Colon (tissue), 2 donors: ENCODE data around the gene RUSC1.
"Not testable (repeated sequence)": the region's sequence is repeated elsewhere in the genome, so short reads cannot be mapped to it uniquely, and the experiment has no call there.

ENCODE experiments used
- FAIRE-seq: peaks from 2 replicates; lab custom pipeline; 2012; peaks lifted over from hg19 to GRCh38; lab: Jason Lieb, UNC
- donor health status: control.
- donor health status: control.

RUSC1 gene

GRCh38 chr1:155324037-155324716, 3.5 kb downstream of the RUSC1 start:
- peak; percentile 45 for FAIRE-seq

GRCh38 chr1:155324717-155325602, 4.3 kb downstream of the RUSC1 start:
- FAIRE-seq: no peak

GRCh38 chr1:155325603-155325893, 4.9 kb downstream of the RUSC1 start:
- no peak for FAIRE-seq

- no peak for FAIRE-seq
Observed at GRCh38 chr1:155326020-155326526, 5.4 kb downstream of the RUSC1 start.

- no peak for FAIRE-seq
Observed at GRCh38 chr1:155326631-155327037, 5.9 kb downstream of the RUSC1 start.

GRCh38 chr1:155327981-155328380, 7.3 kb downstream of the RUSC1 start:
- FAIRE-seq: no peak

- FAIRE-seq: not testable (repeated sequence)
Observed at GRCh38 chr1:155328856-155329255, 8.2 kb downstream of the RUSC1 start.

GRCh38 chr1:155329980-155330598, 9.4 kb downstream of the RUSC1 start:
- no peak for FAIRE-seq

- no peak for FAIRE-seq
Observed at GRCh38 chr1:155334962-155335361, 14.3 kb downstream of the RUSC1 start.

GRCh38 chr1:155339515-155340097, 18.9 kb downstream of the RUSC1 start:
- FAIRE-seq: no peak

GRCh38 chr1:155342842-155343241, 22.1 kb downstream of the RUSC1 start:
- no peak for FAIRE-seq

- no peak for FAIRE-seq
Observed at GRCh38 chr1:155352631-155353030, 31.9 kb downstream of the RUSC1 start.

- no peak for FAIRE-seq
Observed at GRCh38 chr1:155360051-155360450, 39.4 kb downstream of the RUSC1 start.

- no peak for FAIRE-seq
Observed at GRCh38 chr1:155379180-155379579, 58.5 kb downstream of the RUSC1 start.

GRCh38 chr1:155379631-155380090, 59.0 kb downstream of the RUSC1 start:
- no peak for FAIRE-seq
